Activated naive CD4-positive, alpha-beta T cell treated with anti-CD3 and anti-CD28 coated beads, Interleukin-2, amount 50 U/mL, for 24 hours (primary cell): ENCODE results near the gene TFEC.
"Not testable (repeated sequence)": the region's sequence is repeated elsewhere in the genome, so short reads cannot be mapped to it uniquely, and the experiment has no call there.

Experiments used
- H3K27ac Mint-ChIP-seq: one replicate; pipeline ENCODE4 v1.8.0; 2021; ENCODE audit warnings: mild to moderate bottlenecking, mixed read lengths
- H3K27me3 Mint-ChIP-seq: one replicate; pipeline ENCODE4 v1.8.0; 2021; ENCODE audit warnings: mixed read lengths
- H3K36me3 Mint-ChIP-seq: one replicate; pipeline ENCODE4 v1.8.0; 2021; ENCODE audit warnings: mixed read lengths
- H3K4me1 Mint-ChIP-seq: one replicate; pipeline ENCODE4 v1.8.0; 2021; ENCODE audit warnings: mixed read lengths
- H3K4me3 Mint-ChIP-seq: one replicate; pipeline ENCODE4 v1.8.0; 2021; ENCODE audit warnings: mild to moderate bottlenecking, mixed read lengths
- H3K9me3 Mint-ChIP-seq: one replicate; pipeline ENCODE4 v1.8.0; 2021; ENCODE audit warnings: mixed read lengths

The TFEC gene, protein sequence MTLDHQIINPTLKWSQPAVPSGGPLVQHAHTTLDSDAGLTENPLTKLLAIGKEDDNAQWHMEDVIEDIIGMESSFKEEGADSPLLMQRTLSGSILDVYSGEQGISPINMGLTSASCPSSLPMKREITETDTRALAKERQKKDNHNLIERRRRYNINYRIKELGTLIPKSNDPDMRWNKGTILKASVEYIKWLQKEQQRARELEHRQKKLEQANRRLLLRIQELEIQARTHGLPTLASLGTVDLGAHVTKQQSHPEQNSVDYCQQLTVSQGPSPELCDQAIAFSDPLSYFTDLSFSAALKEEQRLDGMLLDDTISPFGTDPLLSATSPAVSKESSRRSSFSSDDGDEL

DNA sequence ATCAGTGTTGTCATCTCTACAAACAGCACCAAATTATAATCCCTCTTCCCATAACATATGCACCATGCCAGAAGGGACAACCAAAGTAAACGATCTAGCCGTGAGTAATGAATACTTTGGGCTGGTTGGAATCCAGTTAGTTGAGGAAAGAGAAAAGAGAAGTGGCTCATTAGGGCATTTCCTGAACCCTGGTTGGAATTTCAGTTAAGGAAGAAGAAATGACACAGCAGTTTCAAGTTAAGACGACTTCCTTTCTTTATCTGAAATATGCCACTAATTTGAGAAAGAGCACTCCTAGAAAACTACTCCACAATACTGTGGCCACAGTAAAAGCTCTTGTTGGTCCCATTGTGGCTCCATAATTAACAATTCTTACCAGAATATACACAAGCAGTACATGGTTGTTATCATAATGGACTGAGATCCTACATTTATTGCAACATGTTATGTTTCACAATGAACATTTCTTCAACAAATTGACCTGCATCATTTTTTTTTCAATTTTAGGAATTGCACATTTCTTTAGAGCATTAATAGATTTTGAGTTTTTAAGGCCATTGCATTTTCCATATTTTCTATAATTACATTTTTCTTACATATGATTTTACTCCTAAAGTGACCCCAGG lies at the start of gene TFEC:
Gene TFEC, minus strand, starts transcription at position 113 of the 626 bp plus-strand sequence. CDS start 46,322 bp downstream, outside the sequence.
- Mint-ChIP-seq H3K9me3 (peaks cover 8% of the 10 kb centered on the region), H3K27me3 (peaks cover 5% of the 10 kb centered on the region), H3K36me3 (no peaks in the 10 kb centered on the region), H3K4me1 (no peaks in the 10 kb centered on the region), H3K27ac (no peak within 1 kb of the TSS), H3K4me3 (no peak within 1 kb of the TSS)

- H3K27ac Mint-ChIP-seq, result no peak overlapping the region
- H3K4me1 Mint-ChIP-seq, result no peaks in the 10 kb centered on the region
- peaks cover 7% of the 10 kb centered on the region for H3K9me3 Mint-ChIP-seq
- H3K36me3 Mint-ChIP-seq, result no peaks in the 10 kb centered on the region
- H3K27me3 Mint-ChIP-seq, result no peaks in the 10 kb centered on the region
- H3K4me3 Mint-ChIP-seq, result no peak overlapping the region
Measured at GRCh38 chr7:116075351-116076145, 45.0 kb upstream of the TFEC start.

GRCh38 chr7:116071629-116072028 lies 41.1 kb upstream of the TFEC start:
- Mint-ChIP-seq H3K36me3 (no peaks in the 10 kb centered on the region), H3K27ac (no peak overlapping the region), H3K4me1 (no peaks in the 10 kb centered on the region), H3K9me3 (no peaks in the 10 kb centered on the region), H3K4me3 (no peak overlapping the region), H3K27me3 (peaks cover 1% of the 10 kb centered on the region)

- Mint-ChIP-seq H3K36me3 (no peaks in the 10 kb centered on the region), H3K27ac (no peak overlapping the region), H3K4me1 (no peaks in the 10 kb centered on the region), H3K9me3 (peaks cover 8% of the 10 kb centered on the region), H3K4me3 (no peak overlapping the region), H3K27me3 (no peaks in the 10 kb centered on the region)
Measured at GRCh38 chr7:116064179-116064578, 33.6 kb upstream of the TFEC start.

DNA sequence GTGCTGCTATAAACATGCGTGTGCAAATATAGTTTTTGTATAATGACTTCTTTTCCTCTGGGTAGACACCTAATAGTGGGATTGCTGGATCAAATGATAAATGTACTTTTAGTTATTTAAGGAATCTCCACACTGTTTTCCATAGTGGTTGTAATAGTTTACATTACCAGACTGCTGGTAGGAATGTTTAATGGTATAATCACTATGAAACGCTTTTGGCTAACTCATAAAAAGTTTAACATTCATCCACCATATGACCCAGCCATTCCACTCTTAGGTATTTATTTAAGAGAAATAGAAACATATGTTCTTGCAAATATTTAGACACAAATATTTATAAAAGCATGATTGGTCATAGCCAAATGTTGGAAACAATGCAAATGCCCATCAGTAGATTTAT lies 32.1 kb upstream of the TFEC start:
- Mint-ChIP-seq H3K9me3 (peaks cover 8% of the 10 kb centered on the region), H3K27ac (no peak overlapping the region), H3K36me3 (no peaks in the 10 kb centered on the region), H3K27me3 (no peaks in the 10 kb centered on the region), H3K4me1 (no peaks in the 10 kb centered on the region), H3K4me3 (no peak overlapping the region)

DNA sequence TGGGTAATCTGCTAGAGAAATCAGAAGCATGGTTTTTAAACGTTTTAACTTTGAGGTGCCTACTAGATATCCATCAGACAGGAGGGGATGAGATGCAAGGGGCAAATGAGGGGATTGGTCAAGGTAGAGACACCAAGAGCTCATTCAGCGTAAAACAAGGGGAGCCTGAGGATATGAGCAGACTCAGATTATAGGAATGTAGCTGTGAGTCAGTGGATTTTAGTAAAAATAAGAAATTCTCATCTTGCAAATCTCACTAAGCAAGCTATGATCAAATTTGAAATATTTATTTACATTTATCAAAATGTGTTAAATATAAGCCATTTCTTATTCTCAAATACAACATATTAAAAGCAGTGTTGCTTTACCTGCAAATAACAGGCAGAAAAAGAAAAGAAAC lies 21.4 kb upstream of the TFEC start:
- Mint-ChIP-seq H3K36me3 (no peaks in the 10 kb centered on the region), H3K9me3 (peaks cover 6% of the 10 kb centered on the region), H3K27ac (no peak overlapping the region), H3K27me3 (no peaks in the 10 kb centered on the region), H3K4me3 (no peak overlapping the region), H3K4me1 (no peaks in the 10 kb centered on the region)

DNA sequence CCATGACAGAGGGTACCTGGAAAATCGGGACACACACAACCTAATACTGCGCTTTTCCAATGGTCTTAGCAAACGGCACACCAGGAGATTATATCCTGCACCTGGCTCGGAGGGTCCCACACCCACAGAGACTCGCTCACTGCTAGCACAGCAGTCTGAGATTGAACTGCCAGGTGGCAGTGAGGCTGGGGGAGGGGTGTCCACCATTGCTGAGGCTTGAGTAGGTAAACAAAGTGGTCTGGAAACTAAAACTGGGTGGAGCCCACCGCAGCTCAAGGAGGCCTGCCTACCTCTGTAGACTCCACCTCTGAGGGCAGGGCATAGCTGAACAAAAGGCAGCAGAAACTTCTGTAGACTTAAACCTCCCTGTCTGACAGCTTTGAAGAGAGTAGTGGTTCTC lies 16.7 kb upstream of the TFEC start:
- peaks cover 10% of the 10 kb centered on the region for H3K9me3 Mint-ChIP-seq
- H3K4me1 Mint-ChIP-seq, H3K27me3 Mint-ChIP-seq, H3K27ac Mint-ChIP-seq, H3K36me3 Mint-ChIP-seq, H3K4me3 Mint-ChIP-seq: not testable (repeated sequence)

GRCh38 chr7:116045532-116045931 lies 15.0 kb upstream of the TFEC start:
- Mint-ChIP-seq H3K36me3 (no peaks in the 10 kb centered on the region), H3K9me3 (peaks cover 10% of the 10 kb centered on the region), H3K4me1 (no peaks in the 10 kb centered on the region), H3K4me3 (no peak overlapping the region), H3K27ac (no peak overlapping the region), H3K27me3 (no peaks in the 10 kb centered on the region)

GRCh38 chr7:116041615-116042014 lies 11.1 kb upstream of the TFEC start:
- no peaks in the 10 kb centered on the region for H3K27me3 Mint-ChIP-seq
- no peak overlapping the region for H3K27ac Mint-ChIP-seq
- no peaks in the 10 kb centered on the region for H3K36me3 Mint-ChIP-seq
- H3K4me1 Mint-ChIP-seq, result no peaks in the 10 kb centered on the region
- no peak overlapping the region for H3K4me3 Mint-ChIP-seq
- peaks cover 5% of the 10 kb centered on the region for H3K9me3 Mint-ChIP-seq

DNA sequence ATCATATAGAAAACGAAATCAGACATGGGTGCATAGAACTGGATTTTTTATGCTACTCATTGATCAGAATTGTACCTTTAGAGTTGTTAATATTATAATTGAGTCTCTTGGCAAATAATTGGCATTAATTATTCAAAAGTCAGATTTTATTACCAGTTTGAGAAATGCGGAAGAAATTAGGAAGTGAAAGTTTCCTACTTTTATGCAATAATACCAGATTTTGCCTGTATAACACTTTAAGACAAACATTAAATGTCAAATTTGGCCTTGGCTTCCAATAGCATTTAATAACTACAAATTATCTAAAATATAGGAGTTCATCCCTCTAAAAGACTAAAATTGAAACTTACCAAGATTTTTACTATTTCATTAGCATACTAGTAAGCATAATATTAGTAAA lies 6.8 kb upstream of the TFEC start:
- Mint-ChIP-seq H3K27ac (no peak overlapping the region), H3K4me1 (no peaks in the 10 kb centered on the region), H3K4me3 (no peak overlapping the region), H3K27me3 (peaks cover under 1% of the 10 kb centered on the region), H3K9me3 (no peaks in the 10 kb centered on the region), H3K36me3 (no peaks in the 10 kb centered on the region)

GRCh38 chr7:116034411-116034810 lies 3.8 kb upstream of the TFEC start:
- Mint-ChIP-seq H3K9me3 (no peaks in the 10 kb centered on the region), H3K4me3 (no peak overlapping the region), H3K27me3 (peaks cover 3% of the 10 kb centered on the region), H3K27ac (no peak overlapping the region), H3K4me1 (no peaks in the 10 kb centered on the region), H3K36me3 (no peaks in the 10 kb centered on the region)

GRCh38 chr7:116032886-116033285 lies 2.3 kb upstream of the TFEC start:
- Mint-ChIP-seq H3K4me1 (no peaks in the 10 kb centered on the region), H3K27me3 (peaks cover 3% of the 10 kb centered on the region), H3K9me3 (no peaks in the 10 kb centered on the region), H3K36me3 (no peaks in the 10 kb centered on the region), H3K27ac (no peak overlapping the region), H3K4me3 (no peak overlapping the region)

GRCh38 chr7:116028787-116029186 lies 1.8 kb downstream of the TFEC start:
- H3K36me3 Mint-ChIP-seq, result no peaks in the 10 kb centered on the region
- H3K27ac Mint-ChIP-seq, result no peak overlapping the region
- H3K9me3 Mint-ChIP-seq, result peaks cover 8% of the 10 kb centered on the region
- H3K27me3 Mint-ChIP-seq, result peaks cover 5% of the 10 kb centered on the region
- no peak overlapping the region for H3K4me3 Mint-ChIP-seq
- H3K4me1 Mint-ChIP-seq, result no peaks in the 10 kb centered on the region

DNA sequence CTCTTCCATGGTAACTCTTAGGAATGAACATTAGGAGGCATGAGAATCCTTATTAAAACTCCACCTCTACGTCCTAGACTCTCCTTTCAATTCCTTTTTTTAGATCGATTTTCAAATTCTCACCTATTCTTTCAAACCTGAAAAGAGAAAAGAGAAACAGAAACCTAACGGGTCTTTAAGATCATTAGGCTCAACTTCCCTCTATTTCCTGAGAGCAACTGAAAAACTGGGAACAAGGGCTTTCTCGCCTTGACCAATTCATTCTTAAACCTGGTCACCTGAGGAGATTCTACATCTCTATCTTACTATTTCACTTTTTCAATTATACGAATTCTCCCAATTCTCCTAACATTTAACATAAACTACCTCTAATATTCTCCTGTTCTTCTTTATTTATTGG lies 2.8 kb downstream of the TFEC start:
- no peak overlapping the region for H3K27ac Mint-ChIP-seq
- H3K4me3 Mint-ChIP-seq, result no peak overlapping the region
- peaks cover 8% of the 10 kb centered on the region for H3K9me3 Mint-ChIP-seq
- peaks cover 5% of the 10 kb centered on the region for H3K27me3 Mint-ChIP-seq
- H3K4me1 Mint-ChIP-seq, result no peaks in the 10 kb centered on the region
- H3K36me3 Mint-ChIP-seq, result no peaks in the 10 kb centered on the region

DNA sequence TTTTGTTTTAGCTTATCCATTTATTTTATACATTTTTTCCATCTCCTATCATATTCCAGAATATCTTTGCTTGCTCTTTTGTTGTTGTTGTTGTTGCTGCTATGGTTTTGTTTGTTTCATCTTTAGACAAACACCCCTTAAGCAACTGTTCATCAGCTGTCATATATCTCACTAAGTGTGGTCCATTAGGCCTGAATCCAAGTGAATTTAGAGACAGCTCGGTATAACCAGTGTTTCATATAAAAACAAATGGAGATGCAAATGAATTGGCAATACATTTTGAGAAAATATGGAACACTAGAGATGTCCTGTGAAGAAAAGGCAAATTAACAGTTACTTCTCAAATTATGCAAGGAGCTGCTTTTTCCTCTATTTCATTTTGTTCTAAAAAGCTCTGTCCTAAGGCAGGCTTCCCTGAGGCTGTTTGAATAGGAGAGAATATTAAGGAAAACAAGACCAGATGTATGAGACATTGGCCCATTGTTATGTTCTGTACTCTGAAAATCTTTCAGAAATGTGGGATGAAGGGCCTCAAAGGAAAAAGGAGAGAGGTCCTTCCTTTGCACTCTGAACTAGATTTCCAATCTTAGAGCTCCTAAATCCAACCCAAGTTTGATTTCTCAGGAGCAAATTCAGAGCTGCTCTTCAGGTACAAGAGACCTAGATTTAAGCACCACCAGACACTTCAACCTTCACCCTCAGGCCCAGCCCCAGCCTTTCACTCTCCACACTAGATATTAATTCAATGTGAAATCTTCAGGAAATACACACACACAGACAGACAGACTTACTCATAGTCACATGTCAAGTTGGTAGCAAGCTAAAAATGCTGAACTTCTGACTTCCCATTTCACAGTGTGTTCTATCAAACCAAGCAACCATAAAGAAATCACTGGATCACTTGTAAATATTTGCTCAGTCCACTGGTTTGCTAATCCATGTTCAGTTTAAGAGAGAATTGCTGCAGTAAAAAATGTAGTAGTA lies 5.4 kb downstream of the TFEC start:
- H3K9me3 Mint-ChIP-seq, result peaks cover 8% of the 10 kb centered on the region
- H3K36me3 Mint-ChIP-seq, result no peaks in the 10 kb centered on the region
- peaks cover 2% of the 10 kb centered on the region for H3K27me3 Mint-ChIP-seq
- no peaks in the 10 kb centered on the region for H3K4me1 Mint-ChIP-seq
- no peak overlapping the region for H3K4me3 Mint-ChIP-seq
- H3K27ac Mint-ChIP-seq, result no peak overlapping the region
